ENCODE results near the gene ALPI.
A peak's percentile ranks its signal among the peaks of the same experiment; 100 is the strongest.
"Not testable (repeated sequence)": the region's sequence is repeated elsewhere in the genome, so short reads cannot be mapped to it uniquely, and the experiment has no call there.

Gene ALPI

DNA sequence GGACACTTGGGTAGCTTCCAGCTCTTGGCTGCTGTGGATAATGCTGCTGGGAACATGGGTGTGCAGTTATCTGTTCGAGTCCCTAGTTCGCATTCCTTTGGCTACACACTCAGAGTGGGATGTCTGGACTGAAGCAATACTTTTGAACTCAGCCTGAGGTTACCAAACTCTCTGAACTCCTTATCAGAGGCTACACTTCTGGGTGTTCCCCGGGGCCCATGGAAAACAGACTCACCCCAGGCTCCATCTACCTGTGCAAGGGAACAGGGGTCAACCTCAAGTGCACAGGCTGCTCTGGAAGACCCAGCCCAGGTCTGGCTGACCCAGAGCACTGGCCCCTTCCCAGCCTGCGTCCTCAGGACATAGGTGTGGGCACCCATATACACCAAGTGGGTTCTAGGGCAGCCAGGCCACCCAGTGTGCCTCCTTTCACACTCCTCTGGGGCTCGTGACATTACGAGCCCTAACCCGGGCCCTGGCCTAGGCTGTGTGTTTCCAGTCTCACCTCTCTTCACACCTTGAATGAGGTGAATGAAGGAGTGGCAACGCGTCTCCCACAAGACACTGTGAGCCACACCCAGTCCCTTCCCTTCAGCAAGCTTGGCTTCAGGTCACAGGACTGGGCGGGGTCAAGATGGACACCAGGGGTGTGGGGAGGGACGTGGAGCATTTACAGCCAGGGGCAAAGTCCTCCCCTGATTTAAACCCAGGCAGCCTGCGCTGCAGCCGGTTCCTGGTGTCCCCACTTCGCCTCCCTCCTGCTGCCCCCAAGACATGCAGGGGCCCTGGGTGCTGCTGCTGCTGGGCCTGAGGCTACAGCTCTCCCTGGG, at the start of gene ALPI:
Gene ALPI (plus strand): TSS at position 728 of the 830 bp plus-strand sequence. CDS start 47 bp downstream, at position 775.
- peak; percentile 35 for DNase-seq

DNA sequence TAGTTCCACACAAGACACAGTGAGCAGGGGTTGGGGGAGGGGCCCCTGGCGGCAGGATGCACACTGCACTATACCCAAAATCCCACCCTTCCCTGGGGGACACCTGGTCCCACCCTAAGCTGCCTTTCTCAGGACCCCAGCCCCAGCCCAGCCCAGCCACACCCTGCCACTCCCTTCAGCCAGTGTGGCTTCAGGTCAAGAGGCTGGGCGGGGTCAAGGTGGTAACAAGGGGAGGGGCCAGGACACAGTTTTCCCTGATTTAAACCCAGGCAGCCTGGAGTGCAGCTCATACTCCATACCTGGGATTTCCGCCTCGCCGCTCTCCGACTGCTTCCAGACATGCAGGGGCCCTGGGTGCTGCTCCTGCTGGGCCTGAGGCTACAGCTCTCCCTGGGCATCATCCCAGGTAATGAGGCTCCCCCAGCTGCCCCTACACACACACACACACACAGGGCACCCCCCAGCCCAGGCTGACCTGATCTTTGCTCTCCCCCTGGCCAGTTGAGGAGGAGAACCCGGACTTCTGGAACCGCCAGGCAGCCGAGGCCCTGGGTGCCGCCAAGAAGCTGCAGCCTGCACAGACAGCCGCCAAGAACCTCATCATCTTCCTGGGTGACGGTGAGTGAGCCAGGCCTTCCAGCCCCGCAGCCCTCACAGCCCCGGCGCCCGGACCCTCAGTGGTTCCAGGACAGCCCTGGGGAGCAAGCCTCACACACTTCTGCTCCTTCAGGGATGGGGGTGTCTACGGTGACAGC, 49.2 kb upstream of the ALPI start, which contains the start of gene ALPG:
Gene ALPG (plus strand): TSS at position 289 of the 755 bp plus-strand sequence. CDS start 51 bp downstream, at position 340.
- DNase-seq, result no peak

DNA sequence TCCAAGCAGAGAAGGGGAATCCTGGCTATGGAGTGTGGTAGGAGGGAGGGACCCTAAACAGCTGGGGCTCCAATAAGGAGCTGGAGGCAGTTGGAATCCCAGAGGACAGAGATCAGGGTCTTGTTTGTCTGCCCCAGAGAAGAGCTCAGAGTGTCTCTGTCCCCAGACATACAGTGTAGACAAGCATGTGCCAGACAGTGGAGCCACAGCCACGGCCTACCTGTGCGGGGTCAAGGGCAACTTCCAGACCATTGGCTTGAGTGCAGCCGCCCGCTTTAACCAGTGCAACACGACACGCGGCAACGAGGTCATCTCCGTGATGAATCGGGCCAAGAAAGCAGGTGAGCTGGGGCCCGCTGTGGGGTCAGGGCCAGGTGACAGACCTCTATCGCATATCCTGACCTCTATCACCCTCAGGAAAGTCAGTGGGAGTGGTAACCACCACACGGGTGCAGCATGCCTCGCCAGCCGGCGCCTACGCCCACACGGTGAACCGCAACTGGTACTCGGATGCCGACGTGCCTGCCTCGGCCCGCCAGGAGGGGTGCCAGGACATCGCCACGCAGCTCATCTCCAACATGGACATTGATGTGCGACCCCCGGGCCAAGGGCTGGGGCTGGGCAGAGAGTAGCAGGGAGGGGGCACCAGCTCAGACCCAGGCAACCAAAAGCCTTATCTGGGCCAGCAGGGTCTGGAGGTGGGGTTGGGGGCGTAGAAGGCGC, 48.4 kb upstream of the ALPI start:
- DNase-seq, result not testable (repeated sequence)

DNA sequence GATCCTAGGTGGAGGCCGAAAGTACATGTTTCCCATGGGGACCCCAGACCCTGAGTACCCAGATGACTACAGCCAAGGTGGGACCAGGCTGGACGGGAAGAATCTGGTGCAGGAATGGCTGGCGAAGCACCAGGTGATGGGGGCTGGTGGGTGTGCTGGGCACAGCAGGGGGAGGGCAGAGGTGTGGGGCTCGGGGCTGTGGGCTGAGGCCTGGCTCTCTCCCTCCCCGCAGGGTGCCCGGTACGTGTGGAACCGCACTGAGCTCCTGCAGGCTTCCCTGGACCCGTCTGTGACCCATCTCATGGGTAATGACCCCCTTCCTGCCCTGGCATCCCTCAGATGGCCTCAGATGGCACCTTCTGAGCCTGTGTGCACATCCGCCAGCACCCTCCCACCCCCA, 47.7 kb upstream of the ALPI start:
- DNase-seq, result not testable (repeated sequence)

DNA sequence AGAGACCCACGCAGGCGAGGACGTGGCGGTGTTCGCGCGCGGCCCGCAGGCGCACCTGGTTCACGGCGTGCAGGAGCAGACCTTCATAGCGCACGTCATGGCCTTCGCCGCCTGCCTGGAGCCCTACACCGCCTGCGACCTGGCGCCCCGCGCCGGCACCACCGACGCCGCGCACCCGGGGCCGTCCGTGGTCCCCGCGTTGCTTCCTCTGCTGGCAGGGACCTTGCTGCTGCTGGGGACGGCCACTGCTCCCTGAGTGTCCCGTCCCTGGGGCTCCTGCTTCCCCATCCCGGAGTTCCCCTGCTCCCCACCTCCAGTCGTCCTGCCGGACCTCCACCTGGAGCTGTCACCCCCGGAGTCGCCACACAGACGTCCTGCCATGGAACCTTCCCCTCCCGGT, 46.3 kb upstream of the ALPI start:
- not testable (repeated sequence) for DNase-seq

DNA sequence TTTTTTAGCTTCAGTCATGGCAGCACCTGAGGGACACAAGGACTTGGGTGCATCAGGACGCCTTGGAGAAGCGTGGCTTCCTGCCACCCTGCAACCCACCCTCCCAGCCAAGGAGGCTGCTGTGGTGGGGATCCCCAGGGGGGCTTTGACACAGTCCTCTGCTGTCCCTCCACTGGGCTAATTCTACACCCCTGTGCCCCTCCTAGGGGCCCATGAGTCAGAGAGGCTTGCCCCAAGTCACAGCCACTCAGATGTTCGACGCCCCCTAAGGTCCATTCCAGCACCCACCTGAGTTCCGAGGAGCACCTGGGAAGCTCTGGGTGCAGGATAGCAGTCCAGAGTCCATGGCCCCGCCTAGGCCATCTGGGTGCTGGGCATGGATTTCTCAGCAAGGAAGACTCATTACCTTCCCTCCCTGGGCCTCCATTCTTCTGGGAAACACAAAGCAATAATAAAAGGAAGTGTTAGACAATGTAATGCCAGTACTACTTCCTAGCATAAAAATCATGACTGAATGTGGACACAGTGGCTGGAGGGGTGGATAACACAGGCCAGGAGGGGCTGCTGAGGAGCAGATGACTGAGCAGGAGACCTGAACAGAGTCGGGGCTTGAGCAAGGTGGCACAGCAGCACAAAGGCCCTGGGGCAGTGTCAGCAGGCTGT, 45.6 kb upstream of the ALPI start:
- no peak for DNase-seq

DNA sequence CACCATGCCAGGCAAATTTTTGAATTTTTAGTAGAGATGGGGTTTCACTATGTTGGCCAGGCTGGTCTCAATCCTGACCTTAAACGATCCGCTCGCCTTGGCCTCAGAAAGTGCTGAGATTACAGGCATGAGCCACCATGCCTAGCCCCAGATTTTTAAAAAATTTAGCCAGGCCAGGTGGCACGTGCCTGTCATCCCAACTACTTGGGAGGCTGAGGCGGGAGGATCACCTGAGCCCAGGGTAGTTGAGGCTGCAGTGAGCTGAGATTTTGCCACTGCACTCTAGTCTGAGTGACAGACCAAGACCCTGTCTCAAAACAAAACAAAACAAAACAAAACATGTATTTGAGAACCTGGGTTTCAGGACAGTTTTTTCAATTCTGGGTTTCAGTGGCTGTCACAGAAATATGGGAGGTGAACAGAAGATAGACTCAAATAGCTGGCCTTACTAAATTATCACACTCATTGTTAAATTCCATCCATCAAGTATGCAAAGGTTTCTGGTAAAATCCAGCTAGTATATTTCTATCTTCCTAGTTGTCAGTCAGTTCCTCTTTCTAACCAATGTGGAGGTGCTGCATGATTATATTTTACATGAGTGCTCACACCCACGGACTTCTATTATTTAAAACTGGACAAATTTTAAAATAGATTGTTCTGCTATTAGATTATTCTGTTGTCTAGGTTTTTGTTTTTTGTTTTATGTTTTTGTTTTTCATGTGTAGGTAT, 43.9 kb upstream of the ALPI start:
- DNase-seq, result no peak

DNA sequence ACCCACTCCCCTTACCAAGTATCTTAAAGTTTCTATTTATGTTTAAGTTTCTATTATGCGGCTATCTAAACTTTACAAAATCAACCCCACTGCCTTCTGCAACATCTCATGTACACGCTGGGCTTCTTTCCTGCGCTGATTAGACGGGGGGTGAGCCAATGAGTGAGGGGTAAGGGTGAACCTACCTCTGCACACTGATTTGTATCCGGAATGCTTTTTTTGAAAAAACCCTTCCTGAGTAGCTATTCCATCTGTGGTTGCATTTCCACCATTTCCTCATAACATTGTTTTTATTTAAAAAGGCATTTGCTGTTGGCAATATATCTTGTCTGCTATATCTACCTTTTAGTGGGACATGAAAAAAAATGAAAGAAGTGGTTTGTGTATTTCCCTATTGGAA, 43.0 kb upstream of the ALPI start:
- DNase-seq, result no peak

DNA sequence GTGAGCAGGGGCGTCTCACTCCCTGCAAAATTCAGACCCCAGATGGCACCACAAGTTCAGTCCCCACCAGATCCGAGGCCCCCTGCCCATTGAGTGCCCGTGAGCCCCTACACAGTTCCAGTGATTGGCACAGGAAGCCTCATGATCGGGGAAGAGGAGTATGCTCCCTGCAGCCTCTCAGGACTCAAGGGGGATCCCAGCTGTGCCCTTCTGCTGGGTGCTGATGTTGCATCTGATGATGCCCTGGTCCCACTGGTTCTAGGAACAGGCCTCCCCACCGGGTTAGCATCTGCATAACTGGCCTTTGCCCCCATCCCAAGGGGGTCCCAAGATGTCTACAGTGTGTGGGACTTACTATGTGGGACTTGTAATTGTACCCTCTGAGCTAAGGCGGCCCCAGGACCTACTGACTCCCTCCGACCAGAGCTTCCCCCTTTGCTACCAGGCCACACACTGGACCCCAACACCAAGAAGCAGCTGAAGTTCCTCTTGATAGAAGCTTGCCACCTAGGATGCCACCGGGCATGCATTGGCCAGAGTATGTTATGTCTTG, 40.7 kb upstream of the ALPI start:
- no peak for DNase-seq

DNA sequence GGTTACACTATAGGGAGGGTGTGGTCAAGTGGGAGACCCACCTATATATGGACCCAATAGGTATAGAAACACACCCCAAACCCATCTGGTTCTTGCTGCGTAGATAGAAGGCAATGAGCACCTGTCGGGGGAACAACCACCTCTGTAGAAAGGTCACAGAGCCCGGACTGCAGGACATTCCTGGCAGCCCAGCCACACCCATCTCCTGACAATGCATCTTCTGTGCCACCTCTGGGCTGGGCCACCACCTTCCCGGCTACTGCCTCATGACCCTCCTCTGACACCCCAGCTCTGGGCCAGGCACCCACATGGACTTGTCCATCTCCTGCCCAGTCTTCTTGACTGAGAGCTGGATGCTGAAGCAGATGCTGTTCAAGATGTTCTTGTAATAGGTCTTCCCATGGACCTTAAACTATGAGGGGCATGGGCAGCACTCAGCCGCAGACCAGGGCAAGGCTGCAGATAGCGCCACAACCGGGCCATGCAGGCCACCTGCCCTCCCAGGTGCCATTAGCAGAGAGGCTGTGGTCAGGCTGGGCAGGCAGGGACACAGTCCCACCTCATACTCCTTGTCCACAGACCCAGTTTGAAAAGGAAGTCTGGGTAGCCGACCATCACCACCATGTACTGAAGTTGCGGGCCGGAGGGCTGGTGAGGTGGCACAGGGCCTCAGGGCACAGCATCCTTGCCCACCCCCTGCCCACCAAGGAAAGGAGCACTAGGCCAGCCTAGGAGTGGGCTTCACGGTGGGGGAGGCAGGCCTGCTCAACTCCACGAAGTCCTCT, 40.0 kb upstream of the ALPI start:
- no peak for DNase-seq

DNA sequence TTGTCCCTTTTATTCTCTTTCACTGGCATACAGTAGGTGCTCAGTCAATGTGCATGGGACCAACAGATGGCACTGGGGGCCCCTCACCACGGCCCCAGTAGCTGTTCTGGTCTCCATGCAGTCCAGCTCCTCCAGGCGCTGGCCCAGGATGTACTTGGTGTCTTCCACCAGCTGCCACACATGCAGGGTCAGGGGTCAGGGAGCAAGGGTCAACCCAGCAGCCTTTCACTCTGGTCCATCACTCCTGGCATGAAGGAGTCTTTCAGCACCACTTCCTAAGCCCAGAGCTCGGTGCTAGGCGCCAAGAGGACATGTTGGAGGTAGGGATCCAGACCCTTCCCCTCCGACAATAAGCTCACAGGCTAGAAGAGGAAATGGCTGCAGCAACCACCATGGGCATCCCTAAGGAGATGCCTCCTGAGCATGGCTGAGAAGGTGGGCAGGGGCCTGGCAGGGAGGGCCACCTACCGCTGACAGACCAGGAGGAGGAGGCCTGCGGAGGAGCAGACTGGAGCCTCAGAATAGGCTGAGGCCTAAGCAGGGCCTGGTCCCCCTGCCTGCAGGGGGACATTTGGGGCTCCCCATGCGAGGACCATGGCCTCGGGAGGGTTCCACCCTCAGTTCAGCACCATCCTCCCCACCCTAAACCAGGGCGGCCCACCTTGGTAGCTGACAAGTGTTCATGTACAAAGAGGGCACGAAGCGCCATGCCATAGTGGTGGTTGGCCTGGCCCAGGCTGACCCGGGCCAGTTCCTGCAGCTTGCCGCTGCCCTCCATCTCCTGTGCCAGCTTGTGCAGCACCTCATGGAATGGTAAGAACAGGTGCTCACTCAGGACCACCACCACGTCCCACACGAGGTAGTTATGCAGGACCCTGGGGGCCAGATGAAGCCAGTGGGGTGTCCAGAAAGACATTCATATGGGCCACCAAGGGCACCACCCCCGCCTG, 39.2 kb upstream of the ALPI start:
- DNase-seq, result no peak

DNA sequence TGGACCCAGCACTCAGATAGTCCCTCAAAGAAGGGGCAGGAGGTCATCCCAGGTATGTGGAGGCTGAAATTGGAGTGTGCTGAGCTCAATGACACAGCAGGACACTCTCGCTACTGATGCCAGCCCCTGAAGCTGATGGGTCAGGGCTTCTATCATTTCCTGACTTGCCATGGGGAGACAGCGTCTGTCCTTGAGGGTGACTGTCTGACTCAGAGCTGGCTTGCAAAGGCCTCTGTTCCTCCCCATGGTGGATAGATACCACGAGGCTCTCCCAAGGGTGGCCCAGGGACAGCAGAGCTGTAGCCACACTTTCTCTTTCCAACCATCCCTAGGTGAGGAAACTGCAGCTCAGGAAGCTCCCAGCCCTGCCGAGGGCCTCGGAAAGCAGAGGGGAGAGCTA, 38.5 kb upstream of the ALPI start:
- DNase-seq, result no peak

DNA sequence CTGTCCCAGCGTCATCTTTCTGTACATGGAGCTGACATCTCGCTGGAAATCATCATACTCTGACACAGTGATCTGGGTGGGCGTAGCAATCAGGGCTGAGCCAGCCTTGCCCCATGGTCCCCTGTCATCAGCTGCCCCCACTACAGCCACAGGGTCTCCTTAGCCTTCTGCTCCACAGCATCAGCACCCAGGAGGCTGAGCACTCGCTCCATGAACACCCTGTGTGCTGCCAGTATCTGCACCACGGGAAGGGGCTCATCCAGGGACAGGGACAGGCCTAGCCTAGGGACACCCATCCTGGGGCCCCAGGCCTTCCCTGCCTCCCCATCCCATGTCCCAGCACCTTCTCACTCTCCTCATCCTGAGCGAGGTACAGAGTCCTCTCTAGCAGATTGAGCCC, 37.9 kb upstream of the ALPI start:
- no peak for DNase-seq

DNA sequence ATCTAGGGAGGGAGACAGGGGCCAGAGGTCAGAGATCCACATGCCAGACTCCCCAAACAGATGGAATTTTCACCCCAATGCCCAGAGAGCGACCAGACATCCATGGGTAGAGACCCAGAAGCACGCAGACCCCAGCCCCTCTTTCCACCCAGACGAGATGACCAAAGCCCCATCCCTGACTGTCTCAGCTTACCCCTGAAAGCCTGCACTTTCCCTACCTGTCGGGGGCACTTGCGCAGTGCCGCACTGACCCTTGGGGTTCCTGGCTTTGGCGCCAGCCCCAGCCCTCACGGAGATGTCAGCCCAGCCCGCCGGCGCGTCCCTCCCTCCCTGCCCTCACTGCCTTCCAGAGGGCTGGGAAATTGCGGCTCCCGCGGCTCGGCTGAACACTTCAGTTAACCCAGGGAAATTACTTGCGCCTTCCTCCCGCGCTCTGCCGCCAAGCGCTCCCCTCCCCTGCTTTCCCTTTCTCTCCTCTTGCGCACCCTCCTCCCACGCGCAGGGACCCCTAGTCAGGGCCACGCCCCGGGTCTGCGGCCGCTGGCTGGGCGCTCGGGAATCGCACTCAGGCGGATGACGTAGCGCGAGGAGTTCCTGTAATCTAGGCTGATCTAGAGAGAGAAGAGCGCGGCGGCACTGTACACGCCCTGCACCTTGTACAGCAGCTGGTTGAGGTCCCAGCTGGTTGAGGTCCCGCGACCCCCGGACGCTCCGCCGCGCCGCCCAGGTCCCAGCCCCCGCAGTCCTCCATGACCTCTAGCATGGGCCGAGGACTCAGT, 37.3 kb upstream of the ALPI start:
- DNase-seq, result no peak

DNA sequence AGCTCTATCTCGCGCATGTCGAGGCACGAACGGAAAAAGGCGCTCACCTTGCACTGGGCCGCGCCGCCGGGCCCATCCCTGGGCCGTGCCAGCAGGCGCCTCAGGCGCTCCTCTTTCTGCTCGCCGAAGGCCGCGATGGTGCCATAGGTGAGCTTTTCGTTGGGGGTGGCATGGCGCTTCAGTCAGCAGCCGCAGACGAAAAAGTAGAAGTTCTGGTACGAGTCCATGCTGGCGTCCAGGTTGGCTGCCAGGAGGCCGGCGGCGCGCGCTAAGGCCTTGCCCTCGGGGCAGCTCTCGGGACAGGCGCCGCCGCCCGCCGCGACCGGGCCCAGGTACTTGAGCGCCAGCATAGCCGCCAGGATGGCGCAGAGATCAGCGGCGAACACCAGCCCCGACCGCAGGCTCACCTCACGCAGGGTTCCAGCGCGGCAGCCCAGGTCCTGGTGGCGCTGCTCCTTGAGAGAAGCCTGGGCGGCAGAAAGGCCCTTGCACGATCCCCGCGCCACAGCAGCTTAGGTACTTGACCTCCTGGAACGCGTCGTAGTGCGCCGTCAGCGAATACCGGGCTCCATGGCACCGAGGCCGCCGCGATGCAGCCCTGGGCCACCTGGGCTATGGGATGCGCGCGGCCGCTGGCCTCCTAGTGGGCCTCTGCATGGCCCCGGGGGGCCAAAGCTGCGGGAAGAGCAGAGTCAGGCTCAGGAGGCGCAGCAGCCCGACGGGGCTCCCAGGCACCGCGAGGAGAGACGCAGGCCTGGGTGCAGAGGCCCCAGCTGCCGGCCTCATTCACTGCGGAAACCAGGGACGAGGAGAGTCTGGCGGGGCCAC, 36.5 kb upstream of the ALPI start:
- DNase-seq, result no peak

DNA sequence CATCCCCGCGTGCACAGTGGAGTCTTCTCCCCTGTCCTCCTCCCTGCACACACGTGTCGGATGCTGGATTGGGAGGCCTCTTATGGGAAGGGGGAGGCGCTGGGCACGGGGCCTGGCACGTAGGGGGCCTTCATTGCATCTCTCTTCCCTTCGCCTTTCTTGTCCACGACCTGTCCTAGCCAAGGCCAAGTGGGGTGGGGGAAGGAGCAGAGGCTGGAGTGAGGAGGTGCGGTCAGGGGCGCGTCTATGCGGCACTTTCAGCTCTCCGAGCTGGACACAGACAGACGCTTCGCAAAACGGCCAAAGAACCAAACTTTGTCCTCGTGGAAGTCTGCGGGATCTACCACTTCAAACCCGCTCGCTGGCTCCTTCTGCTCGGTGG, 35.9 kb upstream of the ALPI start:
- no peak for DNase-seq

DNA sequence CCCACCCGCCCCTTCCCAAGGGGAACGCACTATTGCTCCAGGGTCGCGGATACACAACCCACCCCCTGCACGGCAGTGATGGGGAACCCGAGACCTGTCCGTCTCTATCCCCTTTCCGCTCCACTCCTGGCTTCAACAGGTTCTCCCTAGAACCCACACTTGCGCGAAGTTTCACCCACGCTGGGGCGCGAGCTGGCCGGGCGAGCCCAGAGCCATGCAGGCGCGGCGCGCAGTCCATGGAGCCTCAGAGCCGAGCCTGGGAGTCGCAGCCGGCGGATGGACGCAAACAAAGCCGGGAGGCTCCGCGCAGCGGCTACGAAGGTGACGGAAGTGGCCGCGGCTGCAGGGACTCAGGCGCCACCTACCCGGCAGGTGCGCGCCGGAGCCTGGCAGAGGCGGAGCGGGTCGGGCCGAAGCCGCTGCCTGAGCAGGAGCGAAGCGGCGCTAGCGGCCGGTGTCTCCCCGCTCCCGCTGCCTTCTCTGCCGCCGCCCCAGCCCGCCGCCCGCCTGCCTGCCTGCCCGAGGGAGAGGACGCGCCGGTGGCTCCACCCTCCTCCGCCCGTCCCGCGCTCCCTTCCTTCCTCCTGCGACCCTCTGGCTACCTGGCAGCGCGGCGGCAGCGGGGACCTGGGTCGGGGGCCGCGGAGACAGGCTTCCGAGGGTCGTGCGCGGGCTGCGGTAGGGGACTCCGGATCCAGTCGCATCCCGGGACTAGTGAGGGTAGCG, 35.3 kb upstream of the ALPI start:
- DNase-seq, result no peak
